ENCODE results near the gene TRIM10.
"Not testable (repeated sequence)": the region's sequence is repeated elsewhere in the genome, so short reads cannot be mapped to it uniquely, and the experiment has no call there.

Gene TRIM10

DNA sequence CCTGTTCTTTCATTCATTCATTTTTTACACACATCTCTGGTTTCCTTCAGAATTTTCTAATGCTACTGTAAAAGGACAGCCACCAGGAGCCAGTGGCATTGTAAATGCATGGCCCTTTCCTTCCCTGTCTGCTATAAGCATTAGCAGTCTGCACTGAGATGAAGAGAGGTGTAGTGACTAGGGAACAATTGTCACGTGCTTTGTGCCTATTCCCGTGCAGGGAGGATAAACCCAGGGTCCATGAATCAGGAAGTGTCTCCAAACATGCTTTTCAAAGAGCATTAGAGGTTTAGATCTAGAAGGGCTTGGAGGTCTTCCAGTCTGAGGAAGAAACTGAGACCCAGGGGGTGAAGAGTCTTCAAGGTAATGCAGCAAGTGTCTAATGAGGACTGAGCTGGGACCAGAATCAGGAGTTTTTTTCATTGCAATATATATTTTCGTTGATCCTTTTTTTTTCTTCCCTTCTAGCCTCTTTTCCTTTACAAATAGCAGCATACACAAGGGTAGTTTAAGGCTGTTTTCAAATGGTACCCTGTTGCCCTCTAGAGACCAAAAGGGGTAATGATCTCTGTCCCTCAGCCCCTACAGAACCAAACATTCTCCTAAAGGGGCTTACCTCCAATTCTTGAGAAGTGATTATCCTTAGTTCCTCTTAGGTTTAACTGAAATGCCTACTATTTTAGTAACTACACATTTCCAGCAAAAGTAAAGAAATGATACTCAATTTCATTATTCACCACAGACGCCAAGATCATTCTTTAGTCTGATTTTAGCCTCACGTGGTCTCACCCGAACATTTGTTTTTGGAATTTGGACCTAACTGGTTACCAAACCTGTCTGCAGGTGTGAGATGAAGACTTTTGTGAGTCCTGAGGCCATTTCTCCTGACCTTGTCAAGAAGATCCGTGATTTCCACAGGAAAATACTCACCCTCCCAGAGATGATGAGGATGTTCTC is 8.9 kb upstream of the TRIM10 start:
- H3K4me2 ChIP-seq (ENCODE audit: low read length) = no peak overlapping the region
- no peak overlapping the region for H3K4me3 ChIP-seq (ENCODE audit: low read length)
- H3K9me3 ChIP-seq (replicated peaks; ENCODE audit: low read length) = no peaks in the 10 kb centered on the region
- no peak overlapping the region for H3K9ac ChIP-seq (ENCODE audit: low read depth, low read length)
- H3K27me3 ChIP-seq (ENCODE audit: control insufficient read depth, insufficient read depth, low read length) = peaks cover 79% of the 10 kb centered on the region
- H3K4me1 ChIP-seq (ENCODE audit: control insufficient read depth, insufficient read depth, low read length) = peaks cover 5% of the 10 kb centered on the region
- no peaks in the 10 kb centered on the region for H3K36me3 ChIP-seq (ENCODE audit: insufficient read depth, low read length)

DNA sequence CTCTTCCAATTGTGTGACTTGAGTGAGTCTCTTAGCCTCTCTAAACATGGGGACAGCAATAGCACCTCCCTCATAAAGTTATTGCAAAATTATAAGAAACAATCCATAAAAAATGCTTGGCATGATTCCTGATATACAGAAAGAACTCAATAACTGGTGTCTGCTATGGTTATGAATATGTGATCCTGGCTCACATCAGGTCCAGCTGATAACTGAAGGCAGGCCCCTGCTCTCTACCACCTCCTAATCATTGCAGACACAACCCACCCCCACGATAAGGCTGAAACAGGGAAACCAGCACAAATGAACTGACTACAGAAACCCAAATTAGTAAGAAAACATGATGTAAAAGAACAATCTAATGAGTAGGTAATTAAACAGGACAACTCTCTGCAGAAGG is 7.7 kb upstream of the TRIM10 start:
- Histone ChIP-seq H3K9me3 (replicated peaks; ENCODE audit: low read length) (no peaks in the 10 kb centered on the region), H3K36me3 (ENCODE audit: insufficient read depth, low read length) (no peaks in the 10 kb centered on the region), H3K27me3 (ENCODE audit: control insufficient read depth, insufficient read depth, low read length) (peaks cover 76% of the 10 kb centered on the region), H3K4me3 (ENCODE audit: low read length) (no peak overlapping the region), H3K4me1 (ENCODE audit: control insufficient read depth, insufficient read depth, low read length) (peaks cover 5% of the 10 kb centered on the region), H3K4me2 (ENCODE audit: low read length) (no peak overlapping the region), H3K9ac (ENCODE audit: low read depth, low read length) (no peak overlapping the region)

DNA sequence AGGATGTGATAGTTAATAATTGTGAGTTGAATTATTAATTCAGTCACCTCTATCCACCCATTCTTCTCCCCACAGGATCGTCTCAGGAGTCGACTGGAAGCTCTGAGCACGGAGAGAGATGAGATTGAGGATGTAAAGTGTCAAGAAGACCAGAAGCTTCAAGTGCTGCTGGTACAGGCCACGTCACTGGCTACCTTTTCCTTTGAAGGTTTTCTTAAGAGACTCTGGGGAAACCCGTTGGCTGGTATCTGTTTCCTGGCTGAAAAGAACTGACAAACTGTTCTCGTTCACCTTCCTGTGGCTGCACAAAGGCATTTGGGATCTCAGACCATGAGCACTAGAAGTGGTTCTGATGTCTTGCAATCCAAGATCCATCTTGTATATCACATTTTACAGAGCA is 6.1 kb upstream of the TRIM10 start:
- Histone ChIP-seq H3K9me3 (replicated peaks; ENCODE audit: low read length) (no peaks in the 10 kb centered on the region), H3K36me3 (ENCODE audit: insufficient read depth, low read length) (no peaks in the 10 kb centered on the region), H3K4me3 (ENCODE audit: low read length) (no peak overlapping the region), H3K4me1 (ENCODE audit: control insufficient read depth, insufficient read depth, low read length) (peaks cover 5% of the 10 kb centered on the region), H3K9ac (ENCODE audit: low read depth, low read length) (no peak overlapping the region), H3K4me2 (ENCODE audit: low read length) (no peak overlapping the region), H3K27me3 (ENCODE audit: control insufficient read depth, insufficient read depth, low read length) (peaks cover 72% of the 10 kb centered on the region)

DNA sequence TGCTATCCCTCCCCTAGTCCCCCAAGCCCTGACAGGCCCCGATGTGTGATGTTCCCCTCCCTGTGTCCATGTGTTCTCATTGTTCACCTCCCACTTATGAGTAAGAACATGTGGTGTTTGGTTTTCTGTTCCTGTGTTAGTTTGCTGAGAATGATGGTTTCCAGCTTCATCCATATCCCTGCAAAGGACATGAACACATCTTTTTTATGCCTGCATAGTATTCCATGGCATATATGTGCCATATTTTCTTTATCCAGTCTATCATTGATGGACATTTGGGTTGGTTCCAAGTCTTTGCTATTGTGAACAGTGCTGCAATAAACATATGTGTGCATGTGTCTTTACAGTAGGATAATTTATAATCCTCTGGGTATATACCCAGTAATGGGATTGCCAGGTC is 4.2 kb upstream of the TRIM10 start:
- not testable (repeated sequence) for H3K36me3 ChIP-seq (ENCODE audit: insufficient read depth, low read length); H3K9ac ChIP-seq (ENCODE audit: low read depth, low read length); H3K4me1 ChIP-seq (ENCODE audit: control insufficient read depth, insufficient read depth, low read length); H3K4me3 ChIP-seq (ENCODE audit: low read length); H3K4me2 ChIP-seq (ENCODE audit: low read length); H3K9me3 ChIP-seq (replicated peaks; ENCODE audit: low read length)
- H3K27me3 ChIP-seq (ENCODE audit: control insufficient read depth, insufficient read depth, low read length) = peaks cover 59% of the 10 kb centered on the region

DNA sequence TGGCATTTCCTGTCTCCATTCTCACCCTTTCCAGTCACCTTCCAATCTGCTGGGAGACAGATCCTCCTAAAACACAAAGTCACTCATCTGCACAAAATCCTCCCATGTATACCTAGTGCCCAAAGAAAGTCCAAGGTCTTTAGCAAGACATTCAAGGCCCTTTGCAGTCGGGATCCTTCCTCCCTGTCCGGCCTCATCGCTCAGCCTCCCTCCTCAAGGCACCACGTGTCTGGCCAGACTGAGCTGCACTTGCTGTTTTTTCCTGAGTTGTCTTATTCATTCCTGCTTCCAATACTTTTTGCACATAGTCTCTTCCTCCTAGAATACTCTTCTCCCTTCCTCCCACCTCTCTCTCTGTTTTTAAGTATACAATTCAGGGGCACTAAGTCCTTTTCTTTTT is 3.7 kb upstream of the TRIM10 start:
- H3K9ac ChIP-seq (ENCODE audit: low read depth, low read length) = no peak overlapping the region
- H3K27me3 ChIP-seq (ENCODE audit: control insufficient read depth, insufficient read depth, low read length) = peaks cover 55% of the 10 kb centered on the region
- H3K4me3 ChIP-seq (ENCODE audit: low read length) = no peak overlapping the region

DNA sequence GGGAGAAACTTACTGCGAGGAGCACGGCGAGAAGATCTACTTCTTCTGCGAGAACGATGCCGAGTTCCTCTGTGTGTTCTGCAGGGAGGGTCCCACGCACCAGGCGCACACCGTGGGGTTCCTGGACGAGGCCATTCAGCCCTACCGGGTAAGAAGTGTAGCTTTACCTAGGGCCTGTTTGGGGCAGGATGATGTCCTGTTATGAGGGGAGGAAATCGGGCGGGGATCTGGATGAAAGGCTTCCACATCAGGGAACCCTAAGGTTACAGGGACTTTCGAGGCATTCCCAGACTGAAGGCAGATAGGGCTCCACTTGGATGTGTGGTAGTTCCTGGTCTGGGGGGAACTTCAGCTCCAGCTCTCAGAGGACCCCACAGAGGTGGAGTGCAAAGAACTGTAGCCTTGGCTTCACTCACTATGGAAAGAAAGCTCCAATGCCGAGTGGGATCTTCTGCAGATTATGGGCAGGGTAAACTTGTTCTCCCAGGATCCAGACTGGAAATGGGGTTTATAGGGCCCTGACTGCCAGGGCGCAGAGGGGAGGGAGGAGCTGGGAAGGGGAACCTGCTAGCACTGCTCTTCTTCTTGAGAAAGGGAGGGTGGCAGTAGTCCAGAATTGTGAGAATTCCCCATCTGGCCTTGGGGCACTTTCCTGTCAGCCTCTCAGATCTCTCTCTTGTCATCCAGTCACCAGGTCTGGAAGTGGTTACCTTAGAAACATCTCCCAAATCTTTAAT is 3.1 kb upstream of the TRIM10 start:
- no peaks in the 10 kb centered on the region for H3K9me3 ChIP-seq (replicated peaks; ENCODE audit: low read length)
- H3K4me1 ChIP-seq (ENCODE audit: control insufficient read depth, insufficient read depth, low read length) = no peaks in the 10 kb centered on the region
- H3K4me3 ChIP-seq (ENCODE audit: low read length) = no peak overlapping the region
- H3K27me3 ChIP-seq (ENCODE audit: control insufficient read depth, insufficient read depth, low read length) = peaks cover 51% of the 10 kb centered on the region
- no peak overlapping the region for H3K9ac ChIP-seq (ENCODE audit: low read depth, low read length)
- no peak overlapping the region for H3K4me2 ChIP-seq (ENCODE audit: low read length)
- no peaks in the 10 kb centered on the region for H3K36me3 ChIP-seq (ENCODE audit: insufficient read depth, low read length)

More for the DNA sequence above, 3.7 kb upstream of the TRIM10 start:
- no peaks in the 10 kb centered on the region for H3K9me3 ChIP-seq (replicated peaks; ENCODE audit: low read length)
- H3K36me3 ChIP-seq (ENCODE audit: insufficient read depth, low read length) = no peaks in the 10 kb centered on the region
- no peaks in the 10 kb centered on the region for H3K4me1 ChIP-seq (ENCODE audit: control insufficient read depth, insufficient read depth, low read length)
- no peak overlapping the region for H3K4me2 ChIP-seq (ENCODE audit: low read length)

DNA sequence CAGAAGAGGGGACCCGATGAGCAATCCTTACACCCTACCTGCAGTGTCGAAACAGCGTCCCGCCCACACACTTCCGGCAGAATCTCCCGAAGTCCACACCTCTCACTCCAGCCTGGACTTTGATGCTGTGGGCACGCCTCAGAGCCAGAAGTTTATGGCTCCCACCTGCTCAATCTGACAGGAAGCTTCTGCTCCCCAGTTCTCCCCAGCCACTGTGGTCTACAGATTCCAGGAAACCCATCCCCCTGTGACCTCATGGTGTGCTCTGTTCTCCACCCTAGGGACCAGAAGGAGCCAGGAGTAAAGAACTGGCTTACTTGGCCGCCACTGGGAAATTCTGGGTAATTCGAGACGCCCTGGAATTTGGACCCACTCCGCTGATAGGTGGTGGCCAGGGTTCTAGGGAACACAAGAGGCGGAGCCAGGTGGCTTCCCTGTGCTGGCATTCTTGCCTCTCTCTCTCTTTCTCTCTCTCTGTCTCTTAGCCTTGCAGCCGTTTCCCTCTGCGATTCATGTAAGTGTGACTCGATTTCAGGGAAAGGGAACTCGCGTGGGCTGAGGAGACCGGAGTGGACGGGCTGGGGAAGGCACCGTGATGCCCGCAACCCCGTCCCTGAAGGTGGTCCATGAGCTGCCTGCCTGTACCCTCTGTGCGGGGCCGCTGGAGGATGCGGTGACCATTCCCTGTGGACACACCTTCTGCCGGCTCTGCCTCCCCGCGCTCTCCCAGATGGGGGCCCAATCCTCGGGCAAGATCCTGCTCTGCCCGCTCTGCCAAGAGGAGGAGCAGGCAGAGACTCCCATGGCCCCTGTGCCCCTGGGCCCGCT is 2.3 kb upstream of the TRIM10 start, which contains the start of gene TRIM15:
Gene TRIM15 (plus strand): TSS at position 457 of the 828 bp plus-strand sequence. CDS start 139 bp downstream, at position 596.
- no peak within 1 kb of the TSS for H3K9ac ChIP-seq (ENCODE audit: low read depth, low read length)
- no peaks in the 10 kb centered on the region for H3K36me3 ChIP-seq (ENCODE audit: insufficient read depth, low read length)
- peaks cover 51% of the 10 kb centered on the region for H3K27me3 ChIP-seq (ENCODE audit: control insufficient read depth, insufficient read depth, low read length)
- H3K4me3 ChIP-seq (ENCODE audit: low read length) = no peak within 1 kb of the TSS
- no peaks in the 10 kb centered on the region for H3K4me1 ChIP-seq (ENCODE audit: control insufficient read depth, insufficient read depth, low read length)
- H3K9me3 ChIP-seq (replicated peaks; ENCODE audit: low read length) = no peaks in the 10 kb centered on the region
- H3K4me2 ChIP-seq (ENCODE audit: low read length) = no peak within 1 kb of the TSS

DNA sequence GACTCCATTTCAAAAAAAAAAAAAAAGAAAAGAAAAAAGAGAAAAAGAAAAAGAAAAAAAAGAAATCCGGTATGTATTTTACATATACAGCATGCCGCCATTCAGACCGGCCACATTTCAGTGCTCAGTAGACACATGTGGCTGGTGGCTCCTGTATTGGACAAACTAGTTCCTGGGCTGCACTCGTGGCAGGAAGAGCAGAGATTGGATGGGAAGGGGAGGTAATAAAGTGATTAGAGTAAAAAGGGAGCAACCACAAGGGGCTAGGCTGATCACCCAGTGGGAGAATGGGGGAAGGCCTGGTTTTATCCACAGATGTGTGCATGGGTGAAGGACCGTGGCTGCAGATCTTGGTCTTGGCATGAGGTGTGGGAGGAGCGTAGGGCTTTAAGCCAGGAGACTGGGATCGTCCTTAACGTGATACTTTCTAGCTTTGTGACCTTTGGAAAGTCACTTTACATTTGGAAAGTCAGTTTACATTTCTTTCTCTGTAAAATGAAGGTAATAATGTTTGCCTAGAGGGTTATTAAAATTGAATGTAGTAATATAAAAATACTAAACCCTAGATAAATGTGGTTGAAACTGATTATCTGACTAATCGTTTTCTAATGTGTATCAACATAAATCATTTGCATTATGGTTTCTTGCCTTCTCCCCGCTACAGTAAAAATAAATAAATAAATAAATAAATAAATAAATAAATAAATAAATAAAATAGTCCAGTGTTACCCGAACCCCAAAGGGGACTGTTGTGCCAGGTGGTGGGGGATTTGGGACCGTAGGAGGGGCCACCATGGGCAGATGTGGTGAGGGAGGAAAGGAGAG is 1.5 kb upstream of the TRIM10 start:
- Histone ChIP-seq H3K4me3 (ENCODE audit: low read length) (no peak overlapping the region), H3K4me1 (ENCODE audit: control insufficient read depth, insufficient read depth, low read length) (no peaks in the 10 kb centered on the region), H3K9ac (ENCODE audit: low read depth, low read length) (no peak overlapping the region), H3K9me3 (replicated peaks; ENCODE audit: low read length) (no peaks in the 10 kb centered on the region), H3K27me3 (ENCODE audit: control insufficient read depth, insufficient read depth, low read length) (peaks cover 46% of the 10 kb centered on the region), H3K36me3 (ENCODE audit: insufficient read depth, low read length) (no peaks in the 10 kb centered on the region), H3K4me2 (ENCODE audit: low read length) (no peak overlapping the region)

DNA sequence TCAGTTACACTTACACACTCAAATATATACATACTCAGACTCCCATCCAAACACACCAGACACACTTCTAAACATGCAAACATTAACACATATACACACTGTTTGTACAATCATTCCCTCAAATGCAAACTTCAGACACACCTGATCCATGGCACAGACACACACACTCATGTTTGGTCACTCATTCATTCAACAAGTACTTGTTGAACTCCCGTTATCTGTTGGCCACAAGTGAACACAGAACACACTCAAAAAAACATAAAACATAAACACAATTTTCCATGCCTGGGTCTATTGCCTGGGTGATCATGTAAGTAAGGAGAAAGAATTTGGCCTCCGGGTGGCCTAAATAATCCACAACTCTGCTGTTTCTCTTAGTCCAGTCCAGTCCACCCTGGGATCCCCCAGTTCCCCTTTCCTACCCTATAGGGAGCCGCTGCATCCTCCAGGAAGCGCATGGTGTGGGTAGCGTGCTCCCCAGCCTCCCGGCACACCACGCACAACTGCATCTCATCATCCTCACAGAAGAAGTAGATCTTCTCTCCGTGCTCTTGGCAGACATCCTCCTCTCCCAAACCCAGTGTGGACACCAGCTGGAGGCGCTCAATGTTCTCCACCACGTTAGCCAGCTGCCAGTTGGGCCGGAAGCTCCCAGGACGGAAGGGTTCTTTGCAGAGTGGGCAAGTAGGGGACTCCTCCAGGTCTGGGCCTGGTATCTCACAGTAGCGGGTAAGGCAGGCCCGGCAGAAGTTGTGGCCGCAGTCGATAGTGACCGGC is 815 bp downstream of the TRIM10 start:
- peaks cover 36% of the 10 kb centered on the region for H3K27me3 ChIP-seq (ENCODE audit: control insufficient read depth, insufficient read depth, low read length)
- no peak overlapping the region for H3K9ac ChIP-seq (ENCODE audit: low read depth, low read length)
- no peaks in the 10 kb centered on the region for H3K36me3 ChIP-seq (ENCODE audit: insufficient read depth, low read length)
- no peak overlapping the region for H3K4me2 ChIP-seq (ENCODE audit: low read length)
- H3K9me3 ChIP-seq (replicated peaks; ENCODE audit: low read length) = no peaks in the 10 kb centered on the region
- no peak overlapping the region for H3K4me3 ChIP-seq (ENCODE audit: low read length)
- H3K4me1 ChIP-seq (ENCODE audit: control insufficient read depth, insufficient read depth, low read length) = peaks cover 11% of the 10 kb centered on the region

DNA sequence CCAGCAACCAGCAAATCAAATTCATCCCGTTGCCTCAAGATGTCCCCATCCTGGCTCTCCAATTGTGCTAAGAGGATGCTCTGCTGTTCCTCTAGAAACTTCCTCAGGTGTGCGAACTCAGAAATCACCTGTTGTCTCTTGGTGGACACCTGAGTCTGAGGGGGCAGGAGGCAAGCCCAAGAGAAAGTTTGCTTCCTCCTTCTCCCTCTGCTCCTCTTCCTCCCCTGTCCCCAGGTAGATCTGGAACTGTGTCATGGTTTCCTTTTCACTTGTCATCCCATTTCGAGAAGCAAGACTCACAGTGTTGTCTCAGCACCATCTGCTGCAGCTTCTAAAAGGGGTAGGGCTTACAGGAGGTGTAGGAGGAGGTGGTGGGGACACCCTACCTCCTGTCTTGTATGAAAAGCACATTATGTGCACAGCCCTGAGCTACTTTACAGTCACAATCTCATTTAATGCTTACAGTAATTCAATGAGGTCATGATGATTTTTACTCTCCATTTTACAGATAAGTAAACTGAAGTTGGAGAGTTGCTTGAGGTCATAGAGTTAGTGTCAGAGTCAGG is 2.5 kb downstream of the TRIM10 start:
- Histone ChIP-seq H3K9me3 (replicated peaks; ENCODE audit: low read length) (no peaks in the 10 kb centered on the region), H3K36me3 (ENCODE audit: insufficient read depth, low read length) (no peaks in the 10 kb centered on the region), H3K27me3 (ENCODE audit: control insufficient read depth, insufficient read depth, low read length) (peaks cover 34% of the 10 kb centered on the region)

More for the DNA sequence above, 2.5 kb downstream of the TRIM10 start:
- no peak overlapping the region for H3K4me2 ChIP-seq (ENCODE audit: low read length)
- no peak overlapping the region for H3K4me3 ChIP-seq (ENCODE audit: low read length)
- H3K9ac ChIP-seq (ENCODE audit: low read depth, low read length) = no peak overlapping the region
- H3K4me1 ChIP-seq (ENCODE audit: control insufficient read depth, insufficient read depth, low read length) = peaks cover 20% of the 10 kb centered on the region
